Frontal cortex (tissue), 4 donors: Measurements from ENCODE around the gene CPA3. TPM values are rescaled to one million over a fixed set of nuclear protein-coding genes. Genes with fewer than 3 reads are reported as not detected.

Experiments
- DNase-seq, 2 donors: peaks; one replicate each; pipeline ENCODE4 v3.0.0; 2012; ENCODE audit warnings: low spot score in 2 of 2
- FAIRE-seq: peaks from 2 replicates; lab custom pipeline; 2012; peaks lifted over from hg19 to GRCh38; lab: Jason Lieb, UNC
- total RNA-seq: library from RNA; depleted of rRNA; stranded (reverse); fragments of >200 nt; gene quantifications from one replicate; pipeline ENCODE4 v1.2.3, GENCODE V29; 2014
- donor health status: control.
- donor health status: control.
- donor health status: control.

Gene CPA3, protein sequence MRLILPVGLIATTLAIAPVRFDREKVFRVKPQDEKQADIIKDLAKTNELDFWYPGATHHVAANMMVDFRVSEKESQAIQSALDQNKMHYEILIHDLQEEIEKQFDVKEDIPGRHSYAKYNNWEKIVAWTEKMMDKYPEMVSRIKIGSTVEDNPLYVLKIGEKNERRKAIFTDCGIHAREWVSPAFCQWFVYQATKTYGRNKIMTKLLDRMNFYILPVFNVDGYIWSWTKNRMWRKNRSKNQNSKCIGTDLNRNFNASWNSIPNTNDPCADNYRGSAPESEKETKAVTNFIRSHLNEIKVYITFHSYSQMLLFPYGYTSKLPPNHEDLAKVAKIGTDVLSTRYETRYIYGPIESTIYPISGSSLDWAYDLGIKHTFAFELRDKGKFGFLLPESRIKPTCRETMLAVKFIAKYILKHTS
- not detected for total RNA-seq

DNA sequence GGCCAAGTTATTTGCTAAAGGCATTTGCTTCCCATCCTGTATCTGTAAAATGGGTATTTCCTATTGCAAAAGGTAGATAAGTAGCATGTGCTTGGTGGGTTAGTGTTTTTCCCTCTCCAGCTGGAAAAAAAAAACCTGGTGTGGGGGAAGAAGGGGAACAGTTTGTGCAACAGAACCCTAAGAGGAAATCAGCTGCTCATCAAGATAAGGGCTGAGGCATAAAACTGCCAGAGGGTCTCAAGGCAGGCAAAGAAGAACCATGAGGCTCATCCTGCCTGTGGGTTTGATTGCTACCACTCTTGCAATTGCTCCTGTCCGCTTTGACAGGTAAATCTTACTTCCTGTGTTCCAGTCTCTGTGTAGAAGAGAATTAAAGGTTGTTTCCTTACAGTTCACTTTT, at the start of gene CPA3:
Gene CPA3 (plus strand): TSS at position 248 of the 400 bp plus-strand sequence. CDS start 12 bp downstream, at position 260.
- DNase-seq (no peak), FAIRE-seq (no peak)

DNA sequence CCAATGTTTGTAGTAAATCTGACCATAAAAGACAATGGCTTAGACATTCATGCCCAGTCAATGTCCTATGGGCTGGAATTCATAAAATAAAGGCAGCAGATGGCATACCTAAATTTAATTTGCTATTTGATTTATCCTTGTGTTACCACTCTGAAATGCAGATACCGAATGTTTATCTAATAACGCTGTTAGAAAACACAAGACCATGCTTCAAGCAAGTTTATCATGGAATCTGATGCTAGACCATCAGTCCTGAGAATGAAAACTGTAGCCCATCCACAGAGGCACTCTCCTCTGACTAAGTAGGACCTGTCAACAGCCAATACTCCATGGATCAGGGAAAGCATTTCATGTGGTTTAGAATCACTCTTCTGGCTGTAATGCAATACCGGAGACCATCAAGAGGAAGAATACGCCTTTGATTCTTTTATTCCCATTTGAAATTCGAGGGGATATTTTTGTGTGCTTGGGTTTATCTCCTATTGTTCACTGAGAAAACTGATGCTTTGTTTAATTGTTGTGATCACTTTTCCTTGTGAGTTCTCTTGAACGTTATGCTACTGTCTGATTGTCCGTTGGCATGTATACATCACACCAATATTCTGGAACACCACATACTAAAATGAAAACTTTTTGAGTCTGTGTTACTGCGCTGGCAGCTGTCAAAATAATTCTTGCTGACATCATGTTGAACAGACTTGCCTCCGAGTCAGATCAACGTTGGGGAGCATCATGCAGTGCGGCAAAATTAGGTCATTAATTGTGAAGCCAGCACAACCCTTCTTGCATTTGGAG, 49.6 kb upstream of the CPA3 start:
- DNase-seq = no peak
- FAIRE-seq = no peak

DNA sequence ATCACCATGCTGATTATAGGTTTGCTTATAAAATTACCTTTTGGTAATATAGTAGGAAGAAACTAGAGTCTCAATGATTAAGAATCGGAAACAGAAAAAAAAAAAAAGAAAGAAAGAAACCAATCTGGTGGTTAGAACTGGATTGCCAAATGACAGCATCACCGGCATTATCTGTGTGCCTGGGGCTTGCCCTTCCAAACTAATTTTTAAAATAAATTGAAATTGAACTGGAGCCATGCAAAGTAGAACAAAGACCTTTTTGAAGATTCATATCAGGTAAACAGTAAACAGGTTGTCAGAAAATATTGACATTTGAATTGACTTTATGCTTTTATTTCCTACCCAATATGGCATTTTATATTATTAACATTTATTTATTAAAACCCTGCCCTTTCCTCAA, 48.7 kb upstream of the CPA3 start:
- DNase-seq = no peak

DNA sequence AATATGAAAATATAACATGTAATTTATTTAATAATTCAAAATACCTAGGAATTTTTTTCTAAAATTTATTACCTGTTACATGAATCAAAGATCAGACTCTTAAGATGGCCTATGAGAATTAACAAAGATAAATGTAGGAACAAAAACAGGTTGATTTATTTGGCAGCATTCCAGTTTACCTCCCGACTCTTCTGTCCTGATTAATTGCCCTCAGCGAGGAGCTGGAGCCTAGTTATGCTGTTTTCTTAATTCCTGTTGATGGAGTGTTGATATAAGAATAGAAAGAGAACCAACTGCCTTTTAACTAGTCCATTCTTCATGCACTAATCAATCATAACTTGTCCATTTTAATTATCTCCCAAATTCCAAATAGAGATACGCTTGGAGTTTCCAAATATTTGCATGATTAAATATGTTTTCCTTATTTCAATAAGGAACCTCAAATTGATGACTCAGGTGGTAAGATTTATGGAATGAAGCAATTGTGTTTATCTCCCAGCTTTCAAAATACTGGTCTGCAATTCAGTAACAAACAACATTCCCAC, 48.0 kb upstream of the CPA3 start:
- FAIRE-seq = no peak
- no peak for DNase-seq

More for the DNA sequence above, 48.7 kb upstream of the CPA3 start:
- no peak for FAIRE-seq

DNA sequence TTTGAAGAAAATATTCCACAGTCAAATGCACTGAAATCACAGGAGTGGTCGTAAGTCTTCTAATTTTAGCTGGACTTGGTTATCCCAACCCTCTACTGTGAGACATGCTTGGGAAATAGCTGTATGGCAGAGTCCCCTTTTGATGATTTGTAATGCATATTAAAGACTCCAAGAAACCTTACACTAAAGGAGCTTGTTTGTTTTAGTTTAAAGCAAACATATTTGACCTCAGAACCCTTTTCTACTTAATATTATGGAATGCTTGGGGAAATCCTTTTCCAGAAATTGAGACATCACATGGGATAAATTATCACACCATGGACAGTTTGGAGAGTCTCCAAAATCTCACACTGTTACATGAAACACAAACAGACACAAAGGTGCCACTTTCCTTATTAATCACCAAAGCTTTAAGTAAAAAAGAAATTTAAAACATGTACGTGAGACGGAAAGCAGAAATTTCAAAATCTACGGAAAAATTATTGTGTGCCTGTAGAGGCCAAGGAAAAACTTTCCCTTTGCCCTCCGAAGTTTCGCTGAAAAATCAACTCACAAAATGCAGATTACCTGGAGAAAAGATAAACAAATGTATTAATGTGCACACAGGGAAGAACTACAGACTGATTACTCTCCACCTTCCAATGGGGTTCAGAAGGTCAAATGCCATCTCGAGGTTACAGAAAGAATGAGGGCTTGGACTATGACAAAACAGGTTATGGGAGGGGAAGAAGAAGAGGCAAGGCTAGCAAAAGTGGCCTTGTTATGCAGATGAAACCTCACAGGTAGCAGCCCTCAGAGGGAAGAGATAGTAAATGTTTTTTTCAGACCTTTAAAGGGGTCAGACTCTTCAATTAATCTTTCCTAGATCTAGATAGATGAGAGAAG, 44.5 kb upstream of the CPA3 start:
- FAIRE-seq (no peak), DNase-seq (no peak)

DNA sequence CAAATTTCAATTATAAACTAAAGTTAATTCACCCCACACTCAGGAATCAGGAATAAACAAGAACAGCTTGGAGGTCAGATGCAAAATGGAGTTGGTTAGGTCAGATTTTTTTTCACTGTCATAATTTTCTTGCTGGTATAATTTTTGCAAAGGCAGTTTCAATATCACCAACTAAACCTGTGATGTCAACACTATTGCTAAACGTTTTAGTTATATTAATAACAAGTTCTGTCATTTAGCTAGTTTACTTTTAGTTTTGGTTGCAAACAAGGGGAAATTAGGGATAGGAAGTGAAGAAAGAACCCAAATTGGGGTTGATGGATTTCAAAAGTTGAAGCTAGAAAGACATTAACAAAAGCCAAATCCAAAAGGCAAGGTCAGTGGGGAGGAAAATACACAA, 42.1 kb upstream of the CPA3 start:
- FAIRE-seq = no peak
- DNase-seq = no peak

DNA sequence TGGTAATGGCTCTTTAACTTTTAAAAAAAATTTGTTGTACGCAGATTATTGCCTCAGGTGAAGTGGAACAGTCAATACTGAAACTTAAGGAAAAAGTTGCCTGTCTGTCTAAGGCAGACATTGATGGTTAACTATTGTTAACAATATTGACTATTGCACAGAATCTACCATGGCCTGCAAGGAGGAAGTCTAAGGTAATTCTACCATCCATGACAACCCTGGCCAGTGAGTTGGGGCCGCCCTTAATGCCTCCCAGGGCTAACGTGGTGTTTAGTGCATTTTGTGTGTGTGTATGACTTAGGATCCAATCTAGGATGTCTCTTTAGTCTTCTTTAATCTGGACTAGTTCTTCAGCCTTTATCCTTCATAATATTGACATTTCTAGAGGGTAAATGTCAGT, 39.6 kb upstream of the CPA3 start:
- FAIRE-seq = no peak
- no peak for DNase-seq

DNA sequence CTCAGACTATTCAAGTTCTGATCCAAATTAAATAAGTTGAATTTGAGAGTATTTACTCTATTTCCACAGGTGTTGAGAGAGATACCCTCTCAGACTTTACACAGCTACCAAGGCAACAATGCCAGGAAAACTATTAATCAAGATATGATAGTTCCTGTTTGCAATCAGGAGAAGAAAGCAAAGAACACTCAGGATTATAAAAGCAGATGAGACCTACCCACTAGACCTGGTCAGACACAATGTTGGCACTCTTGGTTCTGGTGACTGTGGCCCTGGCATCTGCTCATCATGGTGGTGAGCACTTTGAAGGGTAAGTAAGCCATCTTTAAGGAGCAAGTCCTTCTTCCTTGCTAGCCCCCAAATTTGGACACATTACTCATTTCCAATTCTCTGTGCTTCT, 37.5 kb upstream of the CPA3 start, which contains the start of gene CPB1:
Gene CPB1 (plus strand): TSS at position 227 of the 400 bp plus-strand sequence. CDS start 13 bp downstream, at position 240.
- no peak for FAIRE-seq
- no peak for DNase-seq

DNA sequence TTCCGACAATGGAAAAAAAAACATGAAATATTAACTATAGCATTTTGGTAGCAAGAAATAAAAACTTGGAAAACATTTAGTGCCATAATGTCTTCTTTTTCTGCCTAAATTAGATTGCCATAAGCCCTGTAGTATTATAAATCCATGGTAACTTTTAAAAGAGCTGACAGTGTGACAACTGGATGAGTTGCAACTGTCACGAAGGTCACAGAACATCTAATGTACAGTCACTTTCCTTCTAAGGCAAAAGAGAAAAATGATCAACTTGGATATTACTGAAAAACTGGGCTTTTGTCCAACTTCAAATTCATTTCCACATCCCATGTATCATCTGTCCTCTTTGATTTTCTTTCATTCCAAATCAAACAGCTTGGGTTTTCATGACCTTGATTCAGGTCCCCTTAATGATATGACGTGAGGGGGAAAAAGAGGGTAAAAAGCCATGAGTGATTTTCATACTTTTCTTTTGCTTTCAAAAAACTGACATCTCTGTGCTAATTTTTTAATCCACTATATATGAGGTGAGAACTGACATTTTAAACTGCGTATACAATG, 36.9 kb upstream of the CPA3 start:
- FAIRE-seq (no peak), DNase-seq (no peak)

DNA sequence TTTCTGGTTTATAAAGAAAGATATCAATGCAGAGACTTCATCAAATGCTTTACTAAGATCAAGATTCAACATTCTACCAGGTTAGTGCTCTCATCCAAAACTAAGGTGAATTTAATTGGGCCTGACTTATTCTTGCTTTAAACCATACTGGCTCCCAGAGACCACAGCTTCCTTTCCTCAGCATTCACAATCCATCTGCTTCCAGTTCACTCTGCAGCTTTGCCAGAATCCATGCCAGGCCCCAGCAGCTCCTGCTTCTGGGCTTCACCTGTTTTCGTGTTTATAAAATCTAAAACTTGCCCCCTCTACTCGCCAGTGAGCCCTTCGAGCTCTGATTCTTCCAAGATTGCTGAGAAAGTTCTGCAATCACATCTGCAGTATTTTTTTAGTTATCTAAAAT, 35.2 kb upstream of the CPA3 start:
- DNase-seq (no peak), FAIRE-seq (no peak)

DNA sequence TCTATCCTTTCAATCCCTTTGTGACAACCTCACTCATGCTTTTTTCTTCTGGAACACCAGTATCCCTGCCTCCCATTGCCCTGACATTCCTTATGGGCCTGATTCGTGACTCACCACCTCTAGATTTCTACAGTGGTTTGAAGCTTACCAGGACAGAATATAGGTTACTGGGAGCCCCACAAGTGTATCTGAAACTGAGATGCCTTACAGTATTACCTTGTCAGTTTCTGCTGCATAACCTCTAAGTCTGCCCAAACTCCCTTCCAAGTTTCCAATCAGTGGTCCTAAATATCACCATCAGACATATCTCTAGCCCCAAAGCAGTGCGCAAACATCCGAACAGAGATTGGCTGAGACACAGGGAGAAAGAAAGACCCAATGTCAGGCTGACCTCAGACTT, 31.9 kb upstream of the CPA3 start:
- DNase-seq = no peak
- FAIRE-seq = no peak

DNA sequence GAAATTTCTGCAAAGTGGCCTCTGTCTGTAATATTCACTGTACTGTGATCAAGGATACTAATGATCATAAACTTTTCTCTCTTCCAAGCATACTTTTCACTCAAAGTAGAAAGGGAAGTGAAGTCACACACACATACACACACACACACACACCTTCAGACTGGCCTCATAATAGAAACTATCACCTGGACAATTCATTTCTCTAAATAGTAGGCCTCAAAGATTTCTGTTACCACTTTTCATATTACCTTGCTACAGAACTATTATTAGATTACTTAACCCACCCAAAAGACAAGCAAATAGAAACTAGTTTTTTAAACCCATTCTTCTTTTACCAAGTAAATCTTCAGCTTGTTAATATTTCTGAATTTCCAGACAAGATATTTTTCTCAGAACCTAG, 25.3 kb upstream of the CPA3 start:
- FAIRE-seq = no peak

DNA sequence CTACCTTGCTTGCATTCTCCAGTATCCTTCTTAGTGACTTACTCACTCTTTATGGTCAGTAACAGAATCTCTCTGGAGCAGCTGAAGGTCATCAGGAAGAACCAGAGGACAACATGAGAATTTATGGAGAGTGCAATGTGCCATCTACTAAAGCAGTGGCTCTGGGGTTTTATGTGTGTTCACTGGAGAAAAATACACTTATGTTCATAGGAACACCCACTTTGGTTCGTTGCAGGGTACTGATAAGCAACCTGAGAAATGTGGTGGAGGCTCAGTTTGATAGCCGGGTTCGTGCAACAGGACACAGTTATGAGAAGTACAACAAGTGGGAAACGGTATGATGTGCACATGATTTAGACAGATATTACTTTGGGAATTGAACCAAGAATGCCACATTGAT, 24.6 kb upstream of the CPA3 start:
- FAIRE-seq (no peak), DNase-seq (no peak)

More for the DNA sequence above, 25.3 kb upstream of the CPA3 start:
- no peak for DNase-seq

DNA sequence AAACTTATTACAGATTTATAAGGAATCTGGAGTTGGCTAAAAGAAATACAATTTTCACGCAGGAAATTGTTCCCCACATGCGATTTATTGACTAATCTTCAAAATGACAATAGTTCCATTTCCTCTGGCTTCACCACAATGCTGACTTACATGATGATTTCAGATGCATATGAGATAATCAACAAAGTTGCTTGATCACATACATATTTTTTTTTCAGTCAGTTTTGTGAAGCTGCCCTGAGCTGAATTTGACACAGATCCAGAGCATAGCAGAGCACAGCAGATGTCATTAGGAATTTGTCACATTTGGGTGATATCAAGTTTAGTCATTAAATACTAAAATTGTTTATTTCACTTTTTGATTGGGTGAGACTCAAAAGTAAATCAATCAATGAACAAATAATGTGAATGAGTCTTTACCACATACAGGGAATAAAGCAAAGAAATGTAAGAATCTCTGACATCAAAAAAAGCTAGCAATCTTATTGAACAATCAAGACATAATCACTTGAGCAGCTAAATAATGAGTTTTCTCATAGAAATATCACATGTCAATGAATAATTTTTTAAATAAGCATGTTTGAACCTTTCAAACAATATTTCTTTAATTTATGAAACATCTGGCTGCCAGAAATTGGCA, 19.2 kb upstream of the CPA3 start:
- FAIRE-seq = no peak
- no peak for DNase-seq

DNA sequence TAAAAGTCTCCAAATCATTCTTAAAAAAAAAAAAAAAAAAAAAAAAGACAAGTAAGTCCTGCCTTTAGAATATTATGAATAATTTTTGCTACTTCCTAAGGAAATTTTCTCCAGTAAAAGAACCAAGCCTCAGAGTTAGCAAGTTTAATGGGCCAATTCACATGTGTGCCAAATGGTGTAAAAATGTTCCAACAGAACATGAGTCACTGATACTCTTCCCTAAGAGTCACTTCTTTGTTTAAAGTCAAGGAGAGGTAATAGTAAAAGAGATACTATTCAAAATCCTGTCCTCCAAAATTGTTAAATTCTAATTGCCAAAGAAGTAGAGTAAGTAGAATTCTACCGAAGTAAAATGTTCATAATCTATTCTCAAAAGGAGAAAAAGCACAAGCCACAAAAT, 17.7 kb upstream of the CPA3 start:
- FAIRE-seq = no peak
- DNase-seq = no peak

DNA sequence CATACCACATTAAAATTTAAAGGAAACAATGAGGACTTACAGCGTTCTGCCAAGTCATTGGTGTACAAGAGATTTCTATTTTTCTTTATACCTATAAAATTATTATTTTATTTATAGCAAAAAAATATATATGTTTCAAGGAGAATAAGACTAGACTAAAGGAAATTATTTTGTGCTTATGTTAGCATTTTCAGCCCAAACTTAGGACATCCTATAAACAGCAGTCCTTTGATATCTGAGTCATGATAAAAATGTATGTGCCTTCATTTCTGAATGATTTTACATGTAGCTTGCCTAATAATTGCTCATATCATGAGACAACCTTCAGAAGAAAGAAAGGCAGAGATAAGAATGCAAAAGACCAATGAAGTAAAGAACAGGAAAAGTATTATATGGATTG, 16.7 kb upstream of the CPA3 start:
- FAIRE-seq (no peak), DNase-seq (no peak)

DNA sequence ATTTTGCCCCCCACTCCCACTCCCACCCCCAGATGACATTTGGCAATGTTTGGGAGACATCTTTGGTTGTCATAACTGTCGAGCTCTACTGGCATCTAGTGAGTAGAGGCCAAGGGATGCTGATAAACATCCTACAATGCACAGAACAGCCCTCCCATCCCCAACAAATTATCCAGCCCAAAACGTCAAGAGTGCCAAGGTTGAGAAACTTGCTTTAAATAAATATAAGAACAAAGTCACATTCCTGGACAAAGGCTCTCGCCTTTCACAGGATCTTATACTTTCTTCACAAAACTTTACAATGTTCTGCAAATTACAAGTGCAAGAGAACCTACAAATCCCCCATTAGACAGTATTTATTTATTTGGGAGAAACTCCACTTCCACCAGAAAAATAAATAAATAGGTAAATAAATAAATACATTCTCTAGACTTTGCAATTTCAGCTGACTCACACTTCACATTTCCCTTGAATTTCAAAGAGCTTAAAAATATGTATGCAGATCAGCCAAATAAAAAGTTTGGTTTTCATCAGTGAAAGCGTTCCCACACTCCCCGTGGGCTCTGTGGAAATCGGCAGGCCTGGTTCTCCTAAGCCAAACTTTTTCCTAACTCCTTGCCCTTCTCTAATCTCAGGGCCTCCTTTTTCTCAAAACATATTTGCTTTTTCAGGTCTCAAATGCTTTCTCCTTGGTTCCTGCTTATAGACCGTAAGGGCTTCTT, 12.7 kb upstream of the CPA3 start:
- no peak for DNase-seq
- FAIRE-seq = no peak

DNA sequence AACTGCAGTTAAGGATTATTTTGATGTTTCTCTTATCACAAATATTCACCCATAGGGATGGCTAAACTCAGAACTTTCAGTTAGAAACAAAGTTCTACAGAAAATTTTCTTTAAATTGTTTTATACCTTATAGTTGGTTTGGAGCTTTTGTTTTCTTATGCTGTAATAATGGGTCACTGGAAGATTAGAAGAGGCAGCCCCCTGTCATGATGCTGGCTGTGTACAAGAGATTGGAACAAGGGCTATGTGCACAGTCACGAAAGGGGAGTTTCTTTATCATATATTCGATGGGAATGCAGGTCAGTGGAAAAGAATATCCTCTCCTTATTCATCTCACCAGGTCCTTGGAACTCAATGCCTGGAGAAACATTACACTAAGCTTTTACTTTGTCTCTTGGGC, 12.0 kb upstream of the CPA3 start:
- no peak for FAIRE-seq
- no peak for DNase-seq
